Measurements from ENCODE around the gene CHL1.

CHL1 gene

DNA sequence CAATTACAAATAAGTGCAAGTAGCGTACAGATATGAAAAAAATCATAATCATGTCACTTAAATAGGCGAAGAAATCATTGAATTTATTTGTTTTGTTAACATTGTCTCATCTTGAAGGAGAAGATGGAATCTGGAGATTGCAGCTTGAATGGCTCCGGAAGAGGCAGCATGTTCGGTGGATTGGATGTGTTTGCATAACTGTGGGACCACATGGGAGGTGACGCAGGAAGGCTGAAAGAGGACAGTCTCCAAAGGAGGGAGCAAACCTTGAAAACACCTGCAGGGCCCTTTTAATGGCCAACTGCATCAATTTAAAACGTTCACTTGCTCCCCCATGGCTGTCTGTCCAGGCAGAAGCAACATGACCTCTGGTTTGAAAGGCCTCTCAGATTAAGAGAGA, 61.3 kb downstream of the CHL1 start:
- Histone ChIP-seq H3K4me3 (ENCODE audit: low read depth, low read length) (no peak overlapping the region), H3K36me3 (replicated peaks) (no peaks in the 10 kb centered on the region), H3K27me3 (replicated peaks) (no peaks in the 10 kb centered on the region), H3K27ac (no peak overlapping the region)
- in situ Hi-C loops (cut with HindIII; ENCODE audit: low pct_ligation_motif_present, low sequenced_read_pairs): no loop called here
- TF ChIP-seq, protein P1, sequence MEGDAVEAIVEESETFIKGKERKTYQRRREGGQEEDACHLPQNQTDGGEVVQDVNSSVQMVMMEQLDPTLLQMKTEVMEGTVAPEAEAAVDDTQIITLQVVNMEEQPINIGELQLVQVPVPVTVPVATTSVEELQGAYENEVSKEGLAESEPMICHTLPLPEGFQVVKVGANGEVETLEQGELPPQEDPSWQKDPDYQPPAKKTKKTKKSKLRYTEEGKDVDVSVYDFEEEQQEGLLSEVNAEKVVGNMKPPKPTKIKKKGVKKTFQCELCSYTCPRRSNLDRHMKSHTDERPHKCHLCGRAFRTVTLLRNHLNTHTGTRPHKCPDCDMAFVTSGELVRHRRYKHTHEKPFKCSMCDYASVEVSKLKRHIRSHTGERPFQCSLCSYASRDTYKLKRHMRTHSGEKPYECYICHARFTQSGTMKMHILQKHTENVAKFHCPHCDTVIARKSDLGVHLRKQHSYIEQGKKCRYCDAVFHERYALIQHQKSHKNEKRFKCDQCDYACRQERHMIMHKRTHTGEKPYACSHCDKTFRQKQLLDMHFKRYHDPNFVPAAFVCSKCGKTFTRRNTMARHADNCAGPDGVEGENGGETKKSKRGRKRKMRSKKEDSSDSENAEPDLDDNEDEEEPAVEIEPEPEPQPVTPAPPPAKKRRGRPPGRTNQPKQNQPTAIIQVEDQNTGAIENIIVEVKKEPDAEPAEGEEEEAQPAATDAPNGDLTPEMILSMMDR (IDR thresholded peaks at IDR 0.05; ENCODE audit: low read depth, low read length, missing control alignments): no peak
- no peak for DNase-seq

DNA sequence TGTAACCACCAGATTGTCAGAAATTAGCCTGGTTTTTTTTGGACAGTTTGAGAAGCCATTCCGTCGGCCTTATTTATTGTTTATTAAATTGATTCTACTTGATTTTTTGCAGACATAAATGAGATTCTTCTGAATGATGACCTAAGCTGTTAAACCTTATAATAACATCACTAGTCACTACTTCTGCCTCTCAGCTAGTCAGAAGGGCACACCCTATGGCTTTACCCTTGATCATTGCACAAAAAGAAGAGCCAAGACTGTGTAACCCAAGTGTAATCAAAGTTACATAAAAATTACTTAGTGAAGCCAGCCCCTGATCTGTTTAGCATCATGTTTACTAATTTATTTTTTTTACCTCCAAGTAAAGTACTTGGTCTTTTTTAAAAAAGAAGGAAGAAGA, 64.3 kb downstream of the CHL1 start:
- in situ Hi-C loops (cut with HindIII; ENCODE audit: low pct_ligation_motif_present, low sequenced_read_pairs): no loop called here
- Histone ChIP-seq H3K27ac (no peak overlapping the region), H3K27me3 (replicated peaks) (no peaks in the 10 kb centered on the region), H3K4me3 (ENCODE audit: low read depth, low read length) (no peak overlapping the region), H3K36me3 (replicated peaks) (no peaks in the 10 kb centered on the region)
- TF ChIP-seq, protein P1 (IDR thresholded peaks at IDR 0.05; ENCODE audit: low read depth, low read length, missing control alignments): no peak
- DNase-seq: no peak

DNA sequence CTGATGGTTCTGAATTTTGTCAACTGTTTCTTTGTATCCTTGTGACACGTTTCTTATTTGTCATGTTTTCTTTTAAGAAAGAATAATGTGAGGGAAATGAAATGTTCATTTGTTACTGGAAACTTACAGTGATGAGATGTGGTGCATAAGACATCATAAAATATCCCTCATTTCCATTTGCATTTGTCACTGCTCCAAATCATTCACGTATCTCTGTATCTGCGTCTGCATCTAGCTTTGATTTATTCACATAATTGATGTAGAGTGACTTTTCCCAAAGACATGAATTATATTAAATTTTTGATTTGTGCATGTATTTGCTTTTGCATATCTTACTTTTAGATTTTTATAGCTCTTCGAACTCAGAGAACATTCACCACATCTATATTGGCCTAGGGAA, 66.8 kb downstream of the CHL1 start:
- no peak overlapping the region for H3K27ac ChIP-seq
- TF ChIP-seq, protein P1 (IDR thresholded peaks at IDR 0.05; ENCODE audit: low read depth, low read length, missing control alignments): no peak
- DNase-seq: no peak
- H3K27me3 ChIP-seq (replicated peaks): no peaks in the 10 kb centered on the region
- H3K36me3 ChIP-seq (replicated peaks): no peaks in the 10 kb centered on the region
- in situ Hi-C loops (cut with HindIII; ENCODE audit: low pct_ligation_motif_present, low sequenced_read_pairs): no loop called here
- no peak overlapping the region for H3K4me3 ChIP-seq (ENCODE audit: low read depth, low read length)

- H3K36me3 ChIP-seq (replicated peaks): no peaks in the 10 kb centered on the region
- H3K27ac ChIP-seq: no peak overlapping the region
- no peak for DNase-seq
- TF ChIP-seq, protein P1 (IDR thresholded peaks at IDR 0.05; ENCODE audit: low read depth, low read length, missing control alignments): no peak
- in situ Hi-C loops (cut with HindIII; ENCODE audit: low pct_ligation_motif_present, low sequenced_read_pairs): no loop called here
- H3K27me3 ChIP-seq (replicated peaks): no peaks in the 10 kb centered on the region
- H3K4me3 ChIP-seq (ENCODE audit: low read depth, low read length): no peak overlapping the region
These were observed 68.0 kb downstream of the CHL1 start for GRCh38 chr3:264394-265156.

GRCh38 chr3:267101-267500, 70.5 kb downstream of the CHL1 start:
- H3K27ac ChIP-seq: no peak overlapping the region
- no peaks in the 10 kb centered on the region for H3K27me3 ChIP-seq (replicated peaks)
- in situ Hi-C loops (cut with HindIII; ENCODE audit: low pct_ligation_motif_present, low sequenced_read_pairs): no loop called here
- DNase-seq: no peak
- TF ChIP-seq, protein P1 (IDR thresholded peaks at IDR 0.05; ENCODE audit: low read depth, low read length, missing control alignments): no peak
- no peaks in the 10 kb centered on the region for H3K36me3 ChIP-seq (replicated peaks)
- H3K4me3 ChIP-seq (ENCODE audit: low read depth, low read length): no peak overlapping the region

DNA sequence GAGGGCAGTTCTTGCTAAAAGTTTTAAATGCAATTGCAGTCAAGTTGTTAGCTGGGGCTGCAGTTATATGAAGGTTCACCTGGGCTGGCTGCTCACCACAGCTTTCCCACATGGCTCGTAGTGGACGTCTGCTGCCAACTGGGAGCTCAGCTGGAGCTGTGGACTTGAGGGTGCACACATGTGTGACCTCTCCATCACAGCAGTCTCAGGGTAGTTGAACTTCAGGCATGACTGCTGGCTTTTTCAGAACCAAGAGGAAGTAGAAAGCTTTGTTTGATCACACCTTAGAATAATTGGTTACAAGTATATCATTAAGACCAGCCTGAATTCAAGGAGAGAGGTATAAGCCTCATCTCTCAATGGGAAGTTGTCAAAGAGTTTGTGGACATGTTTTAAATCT, 74.1 kb downstream of the CHL1 start:
- Histone ChIP-seq H3K27ac (no peak overlapping the region), H3K36me3 (replicated peaks) (no peaks in the 10 kb centered on the region), H3K4me3 (ENCODE audit: low read depth, low read length) (no peak overlapping the region), H3K27me3 (replicated peaks) (no peaks in the 10 kb centered on the region)
- no peak for DNase-seq
- TF ChIP-seq, protein P1 (IDR thresholded peaks at IDR 0.05; ENCODE audit: low read depth, low read length, missing control alignments): no peak
- in situ Hi-C loops (cut with HindIII; ENCODE audit: low pct_ligation_motif_present, low sequenced_read_pairs): no loop called here

Data from brain microvascular endothelial cell (primary cell).